ENCODE measurements around the gene RRM1.
A peak's percentile ranks its signal among the peaks of the same experiment; 100 is the strongest.
"Not testable (repeated sequence)": the region's sequence is repeated elsewhere in the genome, so short reads cannot be mapped to it uniquely, and the experiment has no call there.

The RRM1 gene

GRCh38 chr11:4094348-4095291 is at the start of gene RRM1:
Gene RRM1 (plus strand): TSS chr11:4094799. CDS start chr11:4095013, 214 bp downstream.
- DNase-seq, result peak; percentile 99

- DNase-seq, result no peak
Measured at GRCh38 chr11:4044976-4045646, 49.5 kb upstream of the RRM1 start.

GRCh38 chr11:4048340-4048739 is 46.3 kb upstream of the RRM1 start:
- DNase-seq, result no peak

- DNase-seq, result no peak
Measured at GRCh38 chr11:4049006-4049405, 45.6 kb upstream of the RRM1 start.

GRCh38 chr11:4050138-4050537 is 44.5 kb upstream of the RRM1 start:
- DNase-seq, result no peak

- not testable (repeated sequence) for DNase-seq
Measured at GRCh38 chr11:4053200-4053599, 41.4 kb upstream of the RRM1 start.

- no peak for DNase-seq
Measured at GRCh38 chr11:4054643-4055042, 40.0 kb upstream of the RRM1 start.

- no peak for DNase-seq
Measured at GRCh38 chr11:4059424-4059823, 35.2 kb upstream of the RRM1 start.

GRCh38 chr11:4060182-4060923 is 34.2 kb upstream of the RRM1 start:
- no peak for DNase-seq

- no peak for DNase-seq
Measured at GRCh38 chr11:4061700-4062099, 32.9 kb upstream of the RRM1 start.

- DNase-seq, result no peak
Measured at GRCh38 chr11:4063348-4063747, 31.3 kb upstream of the RRM1 start.

- no peak for DNase-seq
Measured at GRCh38 chr11:4064278-4064955, 30.2 kb upstream of the RRM1 start.

GRCh38 chr11:4065086-4065485 is 29.5 kb upstream of the RRM1 start:
- DNase-seq, result no peak

- no peak for DNase-seq
Measured at GRCh38 chr11:4065601-4066377, 28.8 kb upstream of the RRM1 start.

GRCh38 chr11:4066910-4067309 is 27.7 kb upstream of the RRM1 start:
- no peak for DNase-seq

GRCh38 chr11:4068962-4069361 is 25.6 kb upstream of the RRM1 start:
- no peak for DNase-seq

- DNase-seq, result no peak
Measured at GRCh38 chr11:4071325-4071724, 23.3 kb upstream of the RRM1 start.

GRCh38 chr11:4071914-4072313 is 22.7 kb upstream of the RRM1 start:
- DNase-seq, result peak; percentile 40

- peak; percentile 94 for DNase-seq
Measured at GRCh38 chr11:4072668-4073285, 21.8 kb upstream of the RRM1 start.

GRCh38 chr11:4074266-4074665 is 20.3 kb upstream of the RRM1 start:
- no peak for DNase-seq

- DNase-seq, result no peak
Measured at GRCh38 chr11:4076774-4077173, 17.8 kb upstream of the RRM1 start.

- no peak for DNase-seq
Measured at GRCh38 chr11:4083198-4083597, 11.4 kb upstream of the RRM1 start.
